H9 (cell line): Measurements from ENCODE around the gene MTCL1. TPM values are rescaled to one million over a fixed set of nuclear protein-coding genes. Genes with fewer than 3 reads are reported as not detected.
A peak's percentile ranks its signal among the peaks of the same experiment; 100 is the strongest.

Source experiments
- DNase-seq: peaks from one replicate; pipeline ENCODE4 v3.0.0-alpha.2; 2017
- H2AFZ ChIP-seq: one replicate; pipeline ENCODE4 v1.6.1; 2013; ENCODE audit warnings: mild to moderate bottlenecking, low read length, control low read depth, moderate library complexity
- H2AK5ac ChIP-seq: 2 replicates; pipeline ENCODE4 v1.6.1; 2013; ENCODE audit warnings: low read length, control low read depth, mixed read lengths; ENCODE audit not compliant: insufficient read length
- H2BK120ac ChIP-seq: one replicate; pipeline ENCODE4 v1.6.1; 2013; ENCODE audit warnings: low read depth, mild to moderate bottlenecking, low read length, control low read depth, inconsistent platforms; ENCODE audit not compliant: poor library complexity, severe bottlenecking
- H2BK12ac ChIP-seq: 2 replicates; pipeline ENCODE4 v1.6.1; 2013; ENCODE audit warnings: low read length, control low read depth, mixed read lengths, low read depth; ENCODE audit not compliant: insufficient read length
- H2BK15ac ChIP-seq: 2 replicates; pipeline ENCODE4 v1.6.1; 2013; ENCODE audit warnings: low read depth, low read length, control low read depth
- H2BK20ac ChIP-seq: one replicate; pipeline ENCODE4 v1.6.1; 2013; ENCODE audit warnings: low read depth, mild to moderate bottlenecking, low read length, control low read depth, inconsistent platforms; ENCODE audit not compliant: poor library complexity, severe bottlenecking
- H2BK5ac ChIP-seq: 2 replicates; pipeline ENCODE4 v1.6.1; 2013; ENCODE audit warnings: low read length, control low read depth, mixed read lengths; ENCODE audit not compliant: insufficient read length
- H3K14ac ChIP-seq: 2 replicates; pipeline ENCODE4 v1.6.1; 2013; ENCODE audit warnings: low read length, control low read depth; ENCODE audit not compliant: insufficient read depth
- H3K18ac ChIP-seq: 2 replicates; pipeline ENCODE4 v1.6.1; 2013; ENCODE audit warnings: low read depth, mild to moderate bottlenecking, mixed read lengths, low read length, control low read depth; ENCODE audit not compliant: insufficient read length
- H3K23ac ChIP-seq: 2 replicates; pipeline ENCODE4 v1.6.1; 2013; ENCODE audit warnings: low read length, control low read depth, mixed read lengths, low read depth; ENCODE audit not compliant: insufficient read length
- H3K23me2 ChIP-seq: 2 replicates; pipeline ENCODE4 v1.6.1; 2013; ENCODE audit warnings: low read depth, mild to moderate bottlenecking, mixed read lengths, low read length, control low read depth; ENCODE audit not compliant: insufficient read length, poor library complexity, severe bottlenecking
- H3K27ac ChIP-seq: 2 replicates; pipeline ENCODE4 v1.5.1; 2013; ENCODE audit warnings: low read length, control low read depth, mixed read lengths, low read depth; ENCODE audit not compliant: insufficient read length
- H3K27me3 ChIP-seq: 2 replicates; pipeline ENCODE4 v1.6.1; 2013; ENCODE audit warnings: low read length, control low read depth, inconsistent platforms; ENCODE audit not compliant: insufficient read depth
- H3K4ac ChIP-seq: 2 replicates; pipeline ENCODE4 v1.6.1; 2013; ENCODE audit warnings: low read depth, mild to moderate bottlenecking, control low read depth, inconsistent platforms, low read length, moderate library complexity
- H3K4me1 ChIP-seq: 2 replicates; pipeline ENCODE4 v1.6.1; 2013; ENCODE audit warnings: low read length, control low read depth, inconsistent platforms; ENCODE audit not compliant: insufficient read depth
- H3K4me2 ChIP-seq: 2 replicates; pipeline ENCODE4 v1.6.1; 2013; ENCODE audit warnings: low read length, control low read depth, mixed read lengths; ENCODE audit not compliant: insufficient read length, insufficient read depth
- H3K56ac ChIP-seq: 2 replicates; pipeline ENCODE4 v1.6.1; 2013; ENCODE audit warnings: low read depth, mild to moderate bottlenecking, mixed read lengths, low read length, control low read depth; ENCODE audit not compliant: insufficient read length
- H3K79me1 ChIP-seq: 2 replicates; pipeline ENCODE4 v1.6.1; 2013; ENCODE audit warnings: low read depth, mild to moderate bottlenecking, moderate library complexity, low read length, control low read depth, inconsistent platforms; ENCODE audit not compliant: insufficient read depth, poor library complexity, severe bottlenecking
- H3K79me2 ChIP-seq: 2 replicates; pipeline ENCODE4 v1.6.1; 2013; ENCODE audit warnings: low read length, control low read depth, inconsistent platforms; ENCODE audit not compliant: insufficient read depth
- H3K9ac ChIP-seq: 2 replicates; pipeline ENCODE4 v1.6.1; 2013; ENCODE audit warnings: low read length, control low read depth, mixed read lengths; ENCODE audit not compliant: insufficient read length; ENCODE audit errors: extremely low read depth
- H3K9me3 ChIP-seq: one replicate; pipeline ENCODE4 v1.6.1; 2013; ENCODE audit warnings: low read depth, low read length, inconsistent platforms; ENCODE audit not compliant: control insufficient read depth
- H3T11ph ChIP-seq: one replicate; pipeline ENCODE4 v1.6.1; 2013; ENCODE audit warnings: mild to moderate bottlenecking, low read length, control low read depth, inconsistent platforms
- H4K20me1 ChIP-seq: one replicate; pipeline ENCODE4 v1.6.1; 2013; ENCODE audit not compliant: control insufficient read depth, insufficient read length, insufficient read depth
- H4K5ac ChIP-seq: 2 replicates; pipeline ENCODE4 v1.6.1; 2013; ENCODE audit warnings: low read depth, mild to moderate bottlenecking, mixed read lengths, low read length, control low read depth; ENCODE audit not compliant: insufficient read length
- H4K8ac ChIP-seq: replicated peaks from 2 replicates; pipeline ENCODE4 v1.6.1; 2013; ENCODE audit warnings: low read length, control low read depth, mixed read lengths, low read depth; ENCODE audit not compliant: insufficient read length
- H4K91ac ChIP-seq: 2 replicates; pipeline ENCODE4 v1.6.1; 2013; ENCODE audit warnings: low read depth, mild to moderate bottlenecking, moderate library complexity, mixed read lengths, low read length, control low read depth; ENCODE audit not compliant: insufficient read length
- H3K27ac Mint-ChIP-seq, 3 experiments: 2 replicates in 2 of 3; 3 replicates in 1 of 3; pipeline ENCODE4 v1.8.0; 2020 to 2021; ENCODE audit warnings: mixed read lengths in 3 of 3, mild to moderate bottlenecking in 1 of 3, moderate library complexity in 1 of 3
- H3K27me3 Mint-ChIP-seq: 2 replicates; pipeline ENCODE4 v1.8.0; 2021; ENCODE audit warnings: low read depth, mild to moderate bottlenecking, moderate library complexity, mixed read lengths
- H3K36me3 Mint-ChIP-seq, 3 experiments: 2 replicates in 2 of 3; 3 replicates in 1 of 3; pipeline ENCODE4 v1.8.0; 2020 to 2021; ENCODE audit warnings: low read depth in 3 of 3, mixed read lengths in 3 of 3; ENCODE audit not compliant: insufficient read depth in 1 of 3
- H3K4me1 Mint-ChIP-seq, 2 experiments: 2 replicates each; pipeline ENCODE4 v1.8.0; 2020; ENCODE audit warnings: mixed read lengths in 2 of 2
- H3K4me3 Mint-ChIP-seq, 2 experiments: 2 replicates in 1 of 2; 3 replicates in 1 of 2; pipeline ENCODE4 v1.8.0; 2020 to 2021; ENCODE audit warnings: mild to moderate bottlenecking in 2 of 2, mixed read lengths in 2 of 2, moderate library complexity in 1 of 2
- H3K9me3 Mint-ChIP-seq, 2 experiments: 2 replicates in 1 of 2; 3 replicates in 1 of 2; pipeline ENCODE4 v1.8.0; 2020; ENCODE audit warnings: mild to moderate bottlenecking in 2 of 2, mixed read lengths in 2 of 2, moderate library complexity in 1 of 2
- WGBS: extraction: QIAGEN DNeasy Blood & Tissue Kit; methylation state at CpG from one replicate; pipeline ENCODE4 v1.1.7; 2013; ENCODE audit warnings: missing lambda C conversion rate, low lambda C conversion rate, mixed read lengths; ENCODE audit not compliant: insufficient read length; ENCODE audit errors: extremely low coverage; 5-methylcytosine and 5-hydroxymethylcytosine counted together
- total RNA-seq: library from RNA; stranded (reverse); gene quantifications from 2 replicates; pipeline ENCODE4 v1.2.1, GENCODE V29; 2021
- TF ChIP-seq, protein P1 (sequence below): fragments of 200-600 bp; sonication (generic); conservative IDR thresholded peaks from 3 replicates; pipeline ENCODE4 v1.8.0; 2021; ENCODE audit warnings: antibody characterized with exemption, mild to moderate bottlenecking

The MTCL1 gene
- total RNA-seq, 1 experiment from 2014 or later, result 50.7 TPM

DNA sequence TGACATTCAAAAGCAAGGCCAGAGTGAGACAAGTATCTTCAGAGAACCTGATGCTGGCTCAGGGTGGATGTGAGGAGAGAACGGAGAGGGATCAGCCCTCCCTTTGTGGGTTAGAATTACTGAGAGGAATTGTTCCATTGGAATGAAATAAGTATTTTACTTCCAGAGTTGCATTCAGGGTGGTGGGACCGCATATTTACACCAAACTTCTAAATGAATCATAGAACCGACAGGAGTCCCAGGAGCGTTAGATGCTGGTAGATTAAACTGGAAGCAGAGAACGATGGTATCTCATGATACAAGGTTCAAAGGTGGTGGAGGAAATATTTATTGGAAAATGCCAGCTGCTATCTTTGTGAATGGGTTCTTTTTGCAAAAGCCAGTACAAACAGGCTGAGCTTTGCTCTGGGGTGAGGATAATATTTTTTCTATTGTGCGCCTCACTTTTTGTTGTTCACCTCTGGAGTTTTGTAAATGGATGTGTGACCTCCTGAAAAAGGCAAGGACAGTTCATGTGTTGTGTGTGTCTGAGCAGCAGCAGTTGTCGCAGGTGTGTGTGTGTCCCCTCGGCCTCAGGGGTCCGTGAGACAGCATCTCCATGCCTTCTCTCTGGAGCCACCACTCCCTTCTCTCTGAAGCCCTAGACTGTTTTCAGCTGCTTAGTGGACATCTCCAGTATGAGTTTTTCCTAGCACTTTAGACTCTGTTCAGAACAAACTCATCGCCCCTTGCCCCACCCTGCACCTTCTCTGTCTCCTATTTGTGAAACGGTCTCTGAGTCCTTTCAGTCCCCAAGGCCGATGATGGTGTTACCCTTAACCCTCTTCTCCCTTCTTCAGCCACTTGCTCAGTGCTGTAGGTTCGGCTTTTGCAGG, 17.8 kb downstream of the MTCL1 start:
- Histone ChIP-seq H3K27ac (peak overlapping the region; percentile 23), H3K9me3 (no peaks in the 10 kb centered on the region), H4K91ac (peak overlapping the region; percentile 5), H2BK15ac (no peak overlapping the region), H3K23me2 (no peaks in the 10 kb centered on the region), H3K79me2 (no peaks in the 10 kb centered on the region; the same call in 1 of the 2 replicates), H2BK20ac (no peak overlapping the region), H3K18ac (peak overlapping the region; percentile 23), H3K4me2 (no peak overlapping the region), H4K8ac (no peak overlapping the region), H2AK5ac (no peak overlapping the region), H2BK120ac (no peak overlapping the region), H3K27me3 (no peaks in the 10 kb centered on the region), H4K5ac (peak overlapping the region; percentile 3), H3K4ac (no peak overlapping the region), H3K79me1 (peaks cover 2% of the 10 kb centered on the region), H2BK12ac (no peak overlapping the region), H2BK5ac (no peak overlapping the region), H3K56ac (no peak overlapping the region), H4K20me1 (no peaks in the 10 kb centered on the region), H3K9ac (no peak overlapping the region), H2AFZ (no peak overlapping the region), H3T11ph (no peak overlapping the region), H3K4me1 (no peaks in the 10 kb centered on the region; the same call in none of the 2 replicates), H3K14ac (no peak overlapping the region; the same call in 1 of the 2 replicates), H3K23ac (no peak overlapping the region)
- TF ChIP-seq, protein P1, sequence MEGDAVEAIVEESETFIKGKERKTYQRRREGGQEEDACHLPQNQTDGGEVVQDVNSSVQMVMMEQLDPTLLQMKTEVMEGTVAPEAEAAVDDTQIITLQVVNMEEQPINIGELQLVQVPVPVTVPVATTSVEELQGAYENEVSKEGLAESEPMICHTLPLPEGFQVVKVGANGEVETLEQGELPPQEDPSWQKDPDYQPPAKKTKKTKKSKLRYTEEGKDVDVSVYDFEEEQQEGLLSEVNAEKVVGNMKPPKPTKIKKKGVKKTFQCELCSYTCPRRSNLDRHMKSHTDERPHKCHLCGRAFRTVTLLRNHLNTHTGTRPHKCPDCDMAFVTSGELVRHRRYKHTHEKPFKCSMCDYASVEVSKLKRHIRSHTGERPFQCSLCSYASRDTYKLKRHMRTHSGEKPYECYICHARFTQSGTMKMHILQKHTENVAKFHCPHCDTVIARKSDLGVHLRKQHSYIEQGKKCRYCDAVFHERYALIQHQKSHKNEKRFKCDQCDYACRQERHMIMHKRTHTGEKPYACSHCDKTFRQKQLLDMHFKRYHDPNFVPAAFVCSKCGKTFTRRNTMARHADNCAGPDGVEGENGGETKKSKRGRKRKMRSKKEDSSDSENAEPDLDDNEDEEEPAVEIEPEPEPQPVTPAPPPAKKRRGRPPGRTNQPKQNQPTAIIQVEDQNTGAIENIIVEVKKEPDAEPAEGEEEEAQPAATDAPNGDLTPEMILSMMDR, result no peak
- H3K27ac Mint-ChIP-seq, result peak overlapping the region; percentile 6 to 95 (median 73); a peak in 5 of 7 replicates
- H3K4me1 Mint-ChIP-seq, result peaks cover 53 to 60% of the 10 kb centered on the region in 2 experiments
- no peaks in the 10 kb centered on the region for H3K27me3 Mint-ChIP-seq
- no peak for DNase-seq
- WGBS, result no CpG with 5 or more reads among the region's 13 CpGs
- no peak overlapping the region for H3K4me3 Mint-ChIP-seq
- peaks cover 25 to 76% (median 57%) of the 10 kb centered on the region in 3 experiments for H3K36me3 Mint-ChIP-seq
- H3K9me3 Mint-ChIP-seq, result peaks cover 0 to 3% of the 10 kb centered on the region in 2 experiments; a peak in 3 of 5 replicates
